Glomerular visceral epithelial cell (primary cell): Measurements from ENCODE around the gene KL.

Source experiments
- DNase-seq: peaks from one replicate; pipeline ENCODE4 v3.0.0-alpha.2; 2016; ENCODE audit errors: extremely low spot score

The KL gene

GRCh38 chr13:33004511-33004910 is 11.7 kb upstream of the KL start:
- no peak for DNase-seq

- no peak for DNase-seq
Measured at GRCh38 chr13:33006134-33006533, 10.1 kb upstream of the KL start.

- DNase-seq: no peak
Measured at GRCh38 chr13:33006638-33007037, 9.6 kb upstream of the KL start.

- DNase-seq: no peak
Measured at GRCh38 chr13:33007237-33007636, 9.0 kb upstream of the KL start.

- DNase-seq: no peak
Measured at GRCh38 chr13:33007950-33008349, 8.3 kb upstream of the KL start.

- no peak for DNase-seq
Measured at GRCh38 chr13:33008946-33009722, 7.1 kb upstream of the KL start.

- no peak for DNase-seq
Measured at GRCh38 chr13:33011828-33012470, 4.3 kb upstream of the KL start.

GRCh38 chr13:33014291-33014690 is 1.9 kb upstream of the KL start:
- no peak for DNase-seq

GRCh38 chr13:33015241-33015668 is 968 bp upstream of the KL start:
- no peak for DNase-seq

- DNase-seq: peak; percentile 7
Measured at GRCh38 chr13:33015791-33016323, 366 bp upstream of the KL start.

GRCh38 chr13:33017323-33017929 is 1.2 kb downstream of the KL start:
- DNase-seq: peak; percentile 71

GRCh38 chr13:33018886-33019285 is 2.7 kb downstream of the KL start:
- no peak for DNase-seq

- no peak for DNase-seq
Measured at GRCh38 chr13:33022986-33023385, 6.8 kb downstream of the KL start.

- DNase-seq: no peak
Measured at GRCh38 chr13:33025220-33025744, 9.1 kb downstream of the KL start.

- no peak for DNase-seq
Measured at GRCh38 chr13:33026489-33027152, 10.4 kb downstream of the KL start.

GRCh38 chr13:33028620-33029019 is 12.4 kb downstream of the KL start:
- no peak for DNase-seq

GRCh38 chr13:33031277-33031676 is 15.1 kb downstream of the KL start:
- DNase-seq: no peak

GRCh38 chr13:33032037-33032625 is 15.9 kb downstream of the KL start:
- DNase-seq: no peak

GRCh38 chr13:33033051-33033812 is 17.0 kb downstream of the KL start:
- no peak for DNase-seq

- DNase-seq: no peak
Measured at GRCh38 chr13:33033986-33034385, 17.8 kb downstream of the KL start.
